Retinal pigment epithelial cell (primary cell): ENCODE measurements around the gene YPEL2.

Experiments
- DNase-seq: peaks from one replicate; pipeline ENCODE4 v3.0.0-alpha.2; 2010; ENCODE audit warnings: low read depth
- H3K4me3 ChIP-seq: 2 replicates; pipeline ENCODE4 v1.5.1; 2011; ENCODE audit warnings: mild to moderate bottlenecking, low read length, control low read depth, moderate library complexity
- TF ChIP-seq, protein P1 (sequence below): conservative IDR thresholded peaks from 2 replicates; pipeline ENCODE4 v1.5.1; 2011; ENCODE audit warnings: low read depth, low read length, control low read depth, inconsistent platforms

Gene YPEL2

DNA sequence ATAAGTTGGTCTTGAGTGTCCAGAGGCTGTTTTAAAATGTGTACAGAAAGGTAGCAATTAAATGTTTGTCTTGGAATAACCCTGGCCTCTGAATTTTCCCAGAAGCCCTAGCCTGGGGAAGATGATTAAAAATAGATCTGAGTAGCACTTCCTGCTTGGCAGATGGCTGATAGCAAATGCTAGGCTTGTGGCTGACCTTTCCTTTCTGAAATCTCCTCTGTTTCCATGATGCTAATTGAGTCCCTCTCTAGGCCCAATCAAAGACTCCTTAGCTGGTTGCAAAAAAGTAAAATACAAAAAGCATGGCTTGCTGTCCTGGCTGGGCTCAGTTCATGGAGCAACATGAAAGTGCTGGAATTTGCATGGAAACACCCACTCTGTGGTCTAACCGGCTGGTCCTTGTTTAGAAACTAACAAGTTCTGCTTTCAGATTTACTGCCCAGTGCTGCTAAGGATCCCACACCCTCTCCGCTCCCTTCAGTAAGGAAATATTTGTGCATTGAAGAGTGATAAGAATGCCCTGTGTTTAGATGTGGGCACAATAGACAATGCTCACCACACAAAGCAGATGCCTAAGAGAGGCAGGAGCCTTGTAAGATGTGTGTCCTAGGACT is 40.8 kb downstream of the YPEL2 start:
- H3K4me3 ChIP-seq, result no peak overlapping the region
- TF ChIP-seq, protein P1, sequence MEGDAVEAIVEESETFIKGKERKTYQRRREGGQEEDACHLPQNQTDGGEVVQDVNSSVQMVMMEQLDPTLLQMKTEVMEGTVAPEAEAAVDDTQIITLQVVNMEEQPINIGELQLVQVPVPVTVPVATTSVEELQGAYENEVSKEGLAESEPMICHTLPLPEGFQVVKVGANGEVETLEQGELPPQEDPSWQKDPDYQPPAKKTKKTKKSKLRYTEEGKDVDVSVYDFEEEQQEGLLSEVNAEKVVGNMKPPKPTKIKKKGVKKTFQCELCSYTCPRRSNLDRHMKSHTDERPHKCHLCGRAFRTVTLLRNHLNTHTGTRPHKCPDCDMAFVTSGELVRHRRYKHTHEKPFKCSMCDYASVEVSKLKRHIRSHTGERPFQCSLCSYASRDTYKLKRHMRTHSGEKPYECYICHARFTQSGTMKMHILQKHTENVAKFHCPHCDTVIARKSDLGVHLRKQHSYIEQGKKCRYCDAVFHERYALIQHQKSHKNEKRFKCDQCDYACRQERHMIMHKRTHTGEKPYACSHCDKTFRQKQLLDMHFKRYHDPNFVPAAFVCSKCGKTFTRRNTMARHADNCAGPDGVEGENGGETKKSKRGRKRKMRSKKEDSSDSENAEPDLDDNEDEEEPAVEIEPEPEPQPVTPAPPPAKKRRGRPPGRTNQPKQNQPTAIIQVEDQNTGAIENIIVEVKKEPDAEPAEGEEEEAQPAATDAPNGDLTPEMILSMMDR, result no peak
- DNase-seq, result no peak

GRCh38 chr17:59373882-59374495 is 42.5 kb downstream of the YPEL2 start:
- TF ChIP-seq, protein P1, result no peak
- no peak for DNase-seq
- no peak overlapping the region for H3K4me3 ChIP-seq

DNA sequence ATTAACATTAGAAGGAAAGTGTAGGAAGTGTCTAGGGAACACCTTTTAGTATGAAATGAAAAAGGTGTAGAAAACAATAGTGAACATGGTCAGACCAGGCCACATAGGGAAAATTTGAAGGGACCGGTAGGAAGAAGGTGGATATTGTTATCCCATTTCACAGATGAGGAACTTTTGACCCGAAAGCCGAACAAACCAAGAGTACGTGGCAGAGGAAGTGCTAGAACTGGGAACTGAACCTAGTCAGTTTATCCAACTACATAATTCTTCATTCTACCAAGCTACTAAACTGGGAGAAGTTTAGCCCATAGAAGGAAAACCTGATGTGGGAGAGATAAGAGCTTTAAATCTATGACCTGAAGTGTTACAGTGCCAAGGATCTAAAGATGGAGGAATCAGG is 43.2 kb downstream of the YPEL2 start:
- TF ChIP-seq, protein P1, result no peak
- no peak overlapping the region for H3K4me3 ChIP-seq
- DNase-seq, result no peak

- DNase-seq, result no peak
- H3K4me3 ChIP-seq, result no peak overlapping the region
- TF ChIP-seq, protein P1, result no peak
Measured at GRCh38 chr17:59375857-59376256, 44.4 kb downstream of the YPEL2 start.

GRCh38 chr17:59376506-59376905 is 45.1 kb downstream of the YPEL2 start:
- H3K4me3 ChIP-seq, result no peak overlapping the region
- TF ChIP-seq, protein P1, result no peak

GRCh38 chr17:59377410-59377809 is 46.0 kb downstream of the YPEL2 start:
- DNase-seq, result no peak
- H3K4me3 ChIP-seq, result no peak overlapping the region
- TF ChIP-seq, protein P1, result no peak

More at GRCh38 chr17:59376506-59376905, 45.1 kb downstream of the YPEL2 start:
- no peak for DNase-seq

DNA sequence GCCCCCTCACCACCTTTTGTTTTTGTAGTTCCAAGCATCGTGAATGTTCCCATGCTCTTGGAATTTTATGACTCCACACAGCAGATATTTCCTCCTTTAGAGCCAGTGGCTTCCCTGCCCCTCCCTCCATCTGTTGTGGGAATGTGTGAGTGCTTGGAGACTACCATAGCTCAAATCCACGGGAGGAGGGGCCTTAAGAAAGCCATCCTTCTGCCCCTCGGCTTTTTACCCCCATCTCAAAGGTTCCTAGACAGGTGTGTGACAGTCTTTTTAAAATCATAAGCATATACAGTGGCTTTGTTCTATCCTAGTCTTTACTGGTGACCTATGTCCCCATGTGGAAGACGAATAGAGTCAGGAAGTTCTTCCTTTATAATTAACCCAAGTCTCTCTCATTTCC is 47.2 kb downstream of the YPEL2 start:
- no peak for DNase-seq

More for the DNA sequence above, 47.2 kb downstream of the YPEL2 start:
- TF ChIP-seq, protein P1, result no peak
- no peak overlapping the region for H3K4me3 ChIP-seq
